GM21737 (cell line): ENCODE measurements around the gene OR56A4.
"Not testable (repeated sequence)": the region's sequence is repeated elsewhere in the genome, so short reads cannot be mapped to it uniquely, and the experiment has no call there.

Experiments used
- ATAC-seq: cut with Tn5 transposase; IDR thresholded peaks from one replicate; pipeline ENCODE4 v1.9.1; 2021; ENCODE audit warnings: mild to moderate bottlenecking, moderate library complexity; ENCODE audit not compliant: unreplicated experiment

The OR56A4 gene

GRCh38 chr11:5960704-5961320 is 45.9 kb downstream of the OR56A4 start:
- ATAC-seq: not testable (repeated sequence)

- no peak for ATAC-seq
Measured at GRCh38 chr11:5955586-5955985, 51.2 kb downstream of the OR56A4 start.
